Vagina (tissue), 2 donors: ENCODE results near the gene UNC13A.

ENCODE experiments used
- POLR2A ChIP-seq, 2 donors: fragments of 450-650 bp; IDR thresholded peaks; one replicate each; pipeline ENCODE4 v1.6.1; 2017; ENCODE audit warnings: antibody characterized with exemption in 2 of 2, mild to moderate bottlenecking in 2 of 2, moderate library complexity in 2 of 2
- POLR2AphosphoS5 ChIP-seq, 2 donors: sonication (generic); formaldehyde crosslinking; IDR thresholded peaks; one replicate each; pipeline ENCODE4 v1.9.0; 2017; ENCODE audit warnings: antibody characterized with exemption in 2 of 2, mild to moderate bottlenecking in 2 of 2, low read depth in 1 of 2; ENCODE audit not compliant: insufficient read depth in 1 of 2
- TF ChIP-seq, protein P1 (sequence below), 3 experiments: fragments of 450-650 bp in 2 of 3; fragments of 200-600 bp in 1 of 3; sonication (generic) in 1 of 3; IDR thresholded peaks; one replicate each; pipeline ENCODE4 v1.5.1; 2017 to 2019; ENCODE audit warnings: antibody characterized with exemption in 3 of 3, mild to moderate bottlenecking in 2 of 3, moderate library complexity in 2 of 3

GRCh38 chr19:17645339-17645963 lies 42.7 kb downstream of the UNC13A start:
- TF ChIP-seq POLR2A (IDR thresholded peaks at IDR 0.05) (no peak), POLR2AphosphoS5 (IDR thresholded peaks at IDR 0.05; ENCODE audit: insufficient read depth in 1 of 2, low read depth in 1 of 2) (no peak)
- TF ChIP-seq, protein P1, sequence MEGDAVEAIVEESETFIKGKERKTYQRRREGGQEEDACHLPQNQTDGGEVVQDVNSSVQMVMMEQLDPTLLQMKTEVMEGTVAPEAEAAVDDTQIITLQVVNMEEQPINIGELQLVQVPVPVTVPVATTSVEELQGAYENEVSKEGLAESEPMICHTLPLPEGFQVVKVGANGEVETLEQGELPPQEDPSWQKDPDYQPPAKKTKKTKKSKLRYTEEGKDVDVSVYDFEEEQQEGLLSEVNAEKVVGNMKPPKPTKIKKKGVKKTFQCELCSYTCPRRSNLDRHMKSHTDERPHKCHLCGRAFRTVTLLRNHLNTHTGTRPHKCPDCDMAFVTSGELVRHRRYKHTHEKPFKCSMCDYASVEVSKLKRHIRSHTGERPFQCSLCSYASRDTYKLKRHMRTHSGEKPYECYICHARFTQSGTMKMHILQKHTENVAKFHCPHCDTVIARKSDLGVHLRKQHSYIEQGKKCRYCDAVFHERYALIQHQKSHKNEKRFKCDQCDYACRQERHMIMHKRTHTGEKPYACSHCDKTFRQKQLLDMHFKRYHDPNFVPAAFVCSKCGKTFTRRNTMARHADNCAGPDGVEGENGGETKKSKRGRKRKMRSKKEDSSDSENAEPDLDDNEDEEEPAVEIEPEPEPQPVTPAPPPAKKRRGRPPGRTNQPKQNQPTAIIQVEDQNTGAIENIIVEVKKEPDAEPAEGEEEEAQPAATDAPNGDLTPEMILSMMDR (IDR thresholded peaks at IDR 0.05) = no peak
